ENCODE results near the gene PLPPR1. TPM values are rescaled to one million over a fixed set of nuclear protein-coding genes. Genes with fewer than 3 reads are reported as not detected.

The PLPPR1 gene
- total RNA-seq, 1 donor from 2014 or later: 5.0 TPM

- no peaks in the 10 kb centered on the region for H3K4me1 ChIP-seq
- H3K27ac ChIP-seq: no peak overlapping the region
- TF ChIP-seq CTCF (IDR thresholded peaks at IDR 0.05): no peak
- no peaks in the 10 kb centered on the region for H3K36me3 ChIP-seq
- H3K27me3 ChIP-seq: no peaks in the 10 kb centered on the region
- H3K9me3 ChIP-seq: no peaks in the 10 kb centered on the region
- H3K4me3 ChIP-seq: no peak overlapping the region
- DNase-seq (no peak), ATAC-seq (no peak)
- intact Hi-C loops (cut with DNase I): no loop called here
Observed at GRCh38 chr9:101242651-101243050, 214.1 kb downstream of the PLPPR1 start.

- Histone ChIP-seq H3K36me3 (no peaks in the 10 kb centered on the region), H3K9me3 (no peaks in the 10 kb centered on the region), H3K4me1 (no peaks in the 10 kb centered on the region), H3K27ac (no peak overlapping the region), H3K27me3 (no peaks in the 10 kb centered on the region), H3K4me3 (no peak overlapping the region)
- DNase-seq (no peak), ATAC-seq (no peak)
- intact Hi-C loops (cut with DNase I): no loop called here
- TF ChIP-seq CTCF (IDR thresholded peaks at IDR 0.05): no peak
Observed at GRCh38 chr9:101246691-101247090, 218.2 kb downstream of the PLPPR1 start.

DNA sequence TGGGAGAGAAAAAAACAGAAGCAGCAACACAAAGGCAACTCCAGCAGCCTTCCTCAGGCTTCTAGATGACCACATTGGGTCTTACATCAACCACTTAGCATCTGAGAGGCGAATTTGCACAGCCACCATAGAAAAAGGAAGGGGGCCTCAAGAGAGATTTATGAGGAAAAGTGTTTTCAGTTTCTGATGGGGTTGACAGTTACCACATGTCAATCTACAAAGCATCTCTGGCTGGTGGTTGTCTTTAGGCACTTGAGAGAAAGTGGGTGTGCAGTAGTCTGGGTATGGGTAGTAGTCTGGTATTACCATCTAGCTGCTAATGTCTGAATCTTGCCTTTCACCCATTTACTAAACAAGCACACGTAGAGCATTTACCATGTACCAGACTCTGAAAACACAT is 218.8 kb downstream of the PLPPR1 start:
- Histone ChIP-seq H3K4me1 (no peaks in the 10 kb centered on the region), H3K27me3 (no peaks in the 10 kb centered on the region), H3K9me3 (no peaks in the 10 kb centered on the region), H3K4me3 (no peak overlapping the region), H3K36me3 (no peaks in the 10 kb centered on the region), H3K27ac (no peak overlapping the region)
- ATAC-seq (no peak), DNase-seq (no peak)
- TF ChIP-seq CTCF (IDR thresholded peaks at IDR 0.05): no peak
- intact Hi-C loops (cut with DNase I): no loop called here

DNA sequence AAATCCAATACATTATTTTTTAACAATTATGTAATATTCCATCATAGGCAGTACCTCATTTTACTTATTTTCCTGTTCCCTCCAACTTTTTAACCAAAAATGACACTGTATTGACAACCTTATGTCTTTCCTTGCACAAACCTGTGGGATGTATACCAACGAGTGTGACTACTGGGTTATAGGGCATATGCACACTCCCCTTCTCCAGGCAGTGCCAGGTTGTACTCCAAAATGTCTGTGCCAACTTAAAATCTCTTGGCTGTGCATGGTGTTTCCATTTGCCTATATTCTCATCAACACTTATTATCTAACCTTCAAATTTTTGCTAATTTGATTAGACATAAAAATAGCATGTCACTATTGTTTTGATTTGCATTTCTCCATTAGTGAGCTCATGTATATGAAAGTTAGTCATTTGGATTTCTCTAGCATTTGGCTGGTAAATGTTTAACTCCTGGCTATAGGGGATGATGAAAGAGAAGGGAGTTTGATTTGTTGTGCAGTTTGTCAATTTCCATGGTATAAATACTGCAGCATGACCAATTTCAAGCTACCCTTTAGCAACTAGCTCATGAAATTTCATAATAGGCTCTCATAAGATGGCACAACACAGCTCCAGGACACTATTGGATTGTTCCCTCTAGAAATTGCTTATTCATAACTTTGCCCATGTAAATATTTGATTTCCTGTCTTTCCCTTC is 226.4 kb downstream of the PLPPR1 start:
- peak; percentile 29 for ATAC-seq
- no peak for DNase-seq
- Histone ChIP-seq H3K9me3 (no peaks in the 10 kb centered on the region), H3K27me3 (no peaks in the 10 kb centered on the region), H3K4me3 (no peak overlapping the region), H3K36me3 (no peaks in the 10 kb centered on the region), H3K4me1 (no peaks in the 10 kb centered on the region), H3K27ac (no peak overlapping the region)
- intact Hi-C loops (cut with DNase I): no loop called here
- TF ChIP-seq CTCF (IDR thresholded peaks at IDR 0.05): no peak

- no peak for TF ChIP-seq CTCF (IDR thresholded peaks at IDR 0.05)
Observed at GRCh38 chr9:101264727-101265126, 236.2 kb downstream of the PLPPR1 start.

DNA sequence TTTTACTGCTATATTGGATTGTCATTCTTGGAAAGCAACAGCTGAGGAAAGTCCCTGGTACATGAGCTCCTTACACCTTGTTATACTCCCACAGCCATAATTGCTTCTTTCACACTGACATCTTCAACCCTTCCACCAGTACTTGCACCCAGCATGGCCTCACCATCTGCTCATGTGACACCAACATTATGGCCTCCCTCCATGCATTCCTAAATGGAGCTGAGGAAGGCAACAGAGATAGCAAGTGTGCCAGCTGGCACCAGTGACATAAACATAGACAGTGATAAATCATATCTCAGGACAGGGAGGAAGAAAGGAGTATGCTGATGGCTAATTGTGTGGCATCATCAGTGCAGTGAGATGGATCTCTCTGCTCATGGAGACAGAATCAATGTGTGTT is 236.7 kb downstream of the PLPPR1 start:
- Histone ChIP-seq H3K27me3 (no peaks in the 10 kb centered on the region), H3K27ac (no peak overlapping the region), H3K4me3 (no peak overlapping the region), H3K4me1 (no peaks in the 10 kb centered on the region), H3K9me3 (no peaks in the 10 kb centered on the region), H3K36me3 (no peaks in the 10 kb centered on the region)
- TF ChIP-seq CTCF (IDR thresholded peaks at IDR 0.05): no peak
- ATAC-seq (no peak), DNase-seq (no peak)
- intact Hi-C loops (cut with DNase I): no loop called here

More at GRCh38 chr9:101264727-101265126, 236.2 kb downstream of the PLPPR1 start:
- Histone ChIP-seq H3K9me3 (no peaks in the 10 kb centered on the region), H3K36me3 (no peaks in the 10 kb centered on the region), H3K4me1 (no peaks in the 10 kb centered on the region), H3K27ac (no peak overlapping the region), H3K4me3 (no peak overlapping the region), H3K27me3 (no peaks in the 10 kb centered on the region)
- intact Hi-C loops (cut with DNase I): no loop called here
- no peak for DNase-seq
- ATAC-seq: no peak

Measured in upper lobe of right lung (tissue), 1 donor.